ENCODE measurements around the gene TAAR6.
"Not testable (repeated sequence)": the region's sequence is repeated elsewhere in the genome, so short reads cannot be mapped to it uniquely, and the experiment has no call there.

TAAR6 gene, protein sequence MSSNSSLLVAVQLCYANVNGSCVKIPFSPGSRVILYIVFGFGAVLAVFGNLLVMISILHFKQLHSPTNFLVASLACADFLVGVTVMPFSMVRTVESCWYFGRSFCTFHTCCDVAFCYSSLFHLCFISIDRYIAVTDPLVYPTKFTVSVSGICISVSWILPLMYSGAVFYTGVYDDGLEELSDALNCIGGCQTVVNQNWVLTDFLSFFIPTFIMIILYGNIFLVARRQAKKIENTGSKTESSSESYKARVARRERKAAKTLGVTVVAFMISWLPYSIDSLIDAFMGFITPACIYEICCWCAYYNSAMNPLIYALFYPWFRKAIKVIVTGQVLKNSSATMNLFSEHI

DNA sequence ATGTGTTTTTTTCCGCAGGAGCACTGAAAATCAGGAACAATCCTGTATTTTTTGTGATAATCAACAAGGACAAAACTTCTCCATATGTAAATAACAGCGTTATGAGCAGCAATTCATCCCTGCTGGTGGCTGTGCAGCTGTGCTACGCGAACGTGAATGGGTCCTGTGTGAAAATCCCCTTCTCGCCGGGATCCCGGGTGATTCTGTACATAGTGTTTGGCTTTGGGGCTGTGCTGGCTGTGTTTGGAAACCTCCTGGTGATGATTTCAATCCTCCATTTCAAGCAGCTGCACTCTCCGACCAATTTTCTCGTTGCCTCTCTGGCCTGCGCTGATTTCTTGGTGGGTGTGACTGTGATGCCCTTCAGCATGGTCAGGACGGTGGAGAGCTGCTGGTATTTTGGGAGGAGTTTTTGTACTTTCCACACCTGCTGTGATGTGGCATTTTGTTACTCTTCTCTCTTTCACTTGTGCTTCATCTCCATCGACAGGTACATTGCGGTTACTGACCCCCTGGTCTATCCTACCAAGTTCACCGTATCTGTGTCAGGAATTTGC is at the start of gene TAAR6:
TSS of gene TAAR6 (plus strand) at position 102 of the 557 bp plus-strand sequence. CDS start at position 102, 0 bp downstream.
- intact Hi-C loops (cut with micrococcal nuclease) = no loop called here
- peaks cover 9% of the 10 kb centered on the region for H3K4me1 Mint-ChIP-seq (ENCODE audit: low read depth)
- no peaks in the 10 kb centered on the region for H3K36me3 Mint-ChIP-seq (ENCODE audit: low read depth)
- peaks cover 8% of the 10 kb centered on the region for H3K27me3 Mint-ChIP-seq
- no peak within 1 kb of the TSS for H3K27ac Mint-ChIP-seq
- H3K4me3 Mint-ChIP-seq = no peak within 1 kb of the TSS
- no peaks in the 10 kb centered on the region for H3K9me3 Mint-ChIP-seq

DNA sequence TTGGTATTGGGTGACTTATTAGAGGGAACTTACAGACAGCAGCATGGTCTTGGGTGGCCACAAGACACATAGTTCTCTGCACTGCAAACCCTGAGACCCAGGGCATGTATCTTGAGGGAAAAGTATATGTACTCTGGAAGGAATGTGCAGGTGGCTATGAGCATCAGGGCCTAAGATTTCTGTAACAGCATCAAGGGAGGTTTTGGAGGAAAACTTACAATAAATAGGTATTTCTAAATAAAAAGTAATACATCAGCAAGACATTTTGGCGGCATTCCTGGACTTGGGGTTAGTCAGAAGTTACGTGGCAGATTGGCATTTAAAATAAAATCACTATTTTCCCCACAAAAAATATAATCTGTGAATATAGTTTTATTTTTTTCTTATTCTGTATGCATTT is 49.2 kb upstream of the TAAR6 start:
- H3K27ac Mint-ChIP-seq = no peak overlapping the region
- H3K36me3 Mint-ChIP-seq (ENCODE audit: low read depth) = no peaks in the 10 kb centered on the region
- intact Hi-C loops (cut with micrococcal nuclease) = no loop called here
- peaks cover 4% of the 10 kb centered on the region for H3K27me3 Mint-ChIP-seq
- H3K4me3 Mint-ChIP-seq = no peak overlapping the region
- H3K4me1 Mint-ChIP-seq (ENCODE audit: low read depth) = no peaks in the 10 kb centered on the region
- H3K9me3 Mint-ChIP-seq = no peaks in the 10 kb centered on the region

DNA sequence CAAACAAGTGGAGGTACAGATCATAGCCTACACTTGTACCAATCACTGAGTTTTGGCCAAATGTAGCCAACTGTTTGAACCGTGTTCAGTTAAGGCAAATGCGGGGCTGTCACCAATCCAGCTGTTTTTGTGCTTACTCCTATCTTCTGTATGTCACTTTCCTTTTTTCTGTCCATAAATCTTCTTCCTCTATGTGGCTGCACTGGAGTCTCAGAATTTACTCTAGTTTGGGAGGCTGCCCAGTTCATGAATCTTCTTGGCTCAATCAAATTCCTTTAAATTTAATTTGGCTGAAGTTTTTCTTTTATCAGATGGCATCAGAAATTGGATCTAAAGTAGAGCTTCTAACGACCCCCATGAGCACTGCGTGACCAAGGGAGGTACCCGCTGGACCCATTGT is 45.5 kb upstream of the TAAR6 start:
- Mint-ChIP-seq H3K9me3 (no peaks in the 10 kb centered on the region), H3K4me3 (no peak overlapping the region), H3K4me1 (ENCODE audit: low read depth) (no peaks in the 10 kb centered on the region), H3K27me3 (peaks cover 8% of the 10 kb centered on the region), H3K27ac (no peak overlapping the region), H3K36me3 (ENCODE audit: low read depth) (no peaks in the 10 kb centered on the region)
- intact Hi-C loops (cut with micrococcal nuclease) = no loop called here

DNA sequence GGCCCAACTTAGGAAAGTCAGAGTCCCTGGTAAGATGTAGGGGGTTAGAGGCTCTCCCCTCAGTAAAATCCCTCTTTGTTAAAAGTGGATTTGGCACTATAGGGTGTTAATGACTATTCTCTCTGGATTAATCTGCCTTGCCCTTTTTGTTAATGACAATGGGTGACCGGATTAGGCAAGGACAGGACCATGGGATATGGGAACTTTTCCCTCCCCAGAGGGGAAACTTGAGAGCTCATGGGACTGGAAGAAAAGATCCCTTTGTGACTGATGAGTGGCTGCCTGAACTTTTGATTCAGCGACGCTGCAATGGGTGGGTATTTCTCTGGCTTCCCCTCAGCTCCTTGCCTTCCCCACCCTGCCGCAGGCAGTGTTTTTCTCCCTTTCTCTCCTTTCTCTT is 44.3 kb upstream of the TAAR6 start:
- H3K27ac Mint-ChIP-seq = no peak overlapping the region
- intact Hi-C loops (cut with micrococcal nuclease) = no loop called here
- no peaks in the 10 kb centered on the region for H3K9me3 Mint-ChIP-seq
- H3K4me3 Mint-ChIP-seq = no peak overlapping the region
- H3K4me1 Mint-ChIP-seq (ENCODE audit: low read depth) = peaks cover 4% of the 10 kb centered on the region
- H3K27me3 Mint-ChIP-seq = peaks cover 8% of the 10 kb centered on the region
- H3K36me3 Mint-ChIP-seq (ENCODE audit: low read depth) = no peaks in the 10 kb centered on the region

DNA sequence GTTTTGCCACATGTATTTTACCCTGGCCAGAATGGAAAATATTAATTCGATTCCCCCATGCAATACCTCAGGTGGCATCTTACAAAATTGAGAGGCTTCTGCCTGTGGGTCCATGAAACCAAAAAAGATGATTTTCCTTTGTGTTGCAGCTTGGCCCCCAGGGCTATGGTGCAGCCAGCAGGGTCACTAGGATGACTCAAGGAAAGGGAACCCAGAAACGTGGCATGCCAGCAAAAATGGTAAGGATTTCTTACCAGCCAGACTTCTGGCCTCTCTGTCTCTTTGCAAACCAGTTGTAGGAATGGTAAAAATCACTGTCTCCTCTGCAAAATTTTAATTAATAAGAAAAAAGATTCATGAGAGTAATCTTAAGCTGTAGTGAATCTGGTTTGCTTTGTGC is 43.7 kb upstream of the TAAR6 start:
- Mint-ChIP-seq H3K9me3 (no peaks in the 10 kb centered on the region), H3K36me3 (ENCODE audit: low read depth) (no peaks in the 10 kb centered on the region), H3K4me3 (no peak overlapping the region), H3K4me1 (ENCODE audit: low read depth) (peaks cover 4% of the 10 kb centered on the region), H3K27me3 (peaks cover 8% of the 10 kb centered on the region), H3K27ac (no peak overlapping the region)
- intact Hi-C loops (cut with micrococcal nuclease) = no loop called here

DNA sequence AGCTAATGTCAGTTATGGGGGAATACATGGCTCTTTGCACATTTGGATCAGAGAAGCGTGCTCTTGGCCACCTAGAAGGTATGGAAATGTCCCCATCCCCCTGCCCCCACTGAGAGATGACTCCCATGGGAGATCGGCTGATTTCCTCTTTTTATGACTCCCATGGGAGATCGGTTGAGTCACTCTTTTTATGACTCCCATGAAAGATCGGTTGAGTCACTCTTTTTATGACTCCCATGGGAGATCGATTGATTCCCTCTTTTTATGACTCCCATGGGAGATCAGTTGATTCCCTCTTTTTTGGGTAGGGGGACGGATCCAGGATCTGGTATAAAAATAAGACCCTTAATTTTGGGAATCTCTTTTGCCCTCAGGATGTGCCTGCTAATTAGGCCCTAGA is 42.3 kb upstream of the TAAR6 start:
- Mint-ChIP-seq H3K9me3 (no peaks in the 10 kb centered on the region), H3K27ac (no peak overlapping the region), H3K4me3 (no peak overlapping the region), H3K36me3 (ENCODE audit: low read depth) (no peaks in the 10 kb centered on the region), H3K4me1 (ENCODE audit: low read depth) (peaks cover 4% of the 10 kb centered on the region), H3K27me3 (peaks cover 8% of the 10 kb centered on the region)
- intact Hi-C loops (cut with micrococcal nuclease) = no loop called here

DNA sequence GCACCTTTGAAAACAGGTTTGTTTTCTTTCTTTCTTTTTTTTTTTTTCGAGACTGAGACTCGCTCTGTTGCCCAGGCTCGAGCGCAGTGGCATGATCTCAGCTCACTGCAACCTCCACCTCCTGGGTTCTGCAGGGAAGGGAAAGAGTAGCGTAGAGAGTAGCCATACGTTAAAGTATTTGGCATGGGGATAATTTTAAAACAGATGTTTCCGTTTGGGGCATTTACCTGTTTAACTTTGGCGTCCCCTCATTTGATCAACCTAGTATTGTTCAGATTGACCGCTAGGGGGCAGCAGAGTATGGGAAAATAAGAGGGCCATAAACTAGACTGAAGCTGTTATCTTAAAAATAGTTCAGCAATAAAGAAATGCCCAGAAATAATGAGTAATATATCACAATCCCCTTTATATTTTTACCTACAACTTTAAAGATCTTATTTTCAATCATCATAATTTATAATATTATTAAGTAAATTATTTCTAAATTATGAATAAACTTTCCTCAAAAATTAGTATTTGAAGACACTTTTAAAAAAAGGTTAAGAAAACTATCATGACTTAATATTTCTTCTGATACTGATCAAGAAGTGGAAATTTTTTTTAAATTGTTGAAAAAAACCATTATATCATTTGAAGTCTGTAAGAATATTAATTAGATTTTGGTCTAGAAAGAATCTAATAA is 39.7 kb upstream of the TAAR6 start:
- H3K27me3 Mint-ChIP-seq = peaks cover 5% of the 10 kb centered on the region
- H3K9me3 Mint-ChIP-seq = peaks cover 9% of the 10 kb centered on the region
- no peaks in the 10 kb centered on the region for H3K36me3 Mint-ChIP-seq (ENCODE audit: low read depth)
- H3K27ac Mint-ChIP-seq = no peak overlapping the region
- intact Hi-C loops (cut with micrococcal nuclease) = loop anchor here (2.0 to 5.0 kb wide), 2 partner anchors 137 to 238 kb away; no protein-coding TSS in a partner anchor
- H3K4me1 Mint-ChIP-seq (ENCODE audit: low read depth) = peaks cover 9% of the 10 kb centered on the region
- H3K4me3 Mint-ChIP-seq = peak overlapping the region; percentile 28

DNA sequence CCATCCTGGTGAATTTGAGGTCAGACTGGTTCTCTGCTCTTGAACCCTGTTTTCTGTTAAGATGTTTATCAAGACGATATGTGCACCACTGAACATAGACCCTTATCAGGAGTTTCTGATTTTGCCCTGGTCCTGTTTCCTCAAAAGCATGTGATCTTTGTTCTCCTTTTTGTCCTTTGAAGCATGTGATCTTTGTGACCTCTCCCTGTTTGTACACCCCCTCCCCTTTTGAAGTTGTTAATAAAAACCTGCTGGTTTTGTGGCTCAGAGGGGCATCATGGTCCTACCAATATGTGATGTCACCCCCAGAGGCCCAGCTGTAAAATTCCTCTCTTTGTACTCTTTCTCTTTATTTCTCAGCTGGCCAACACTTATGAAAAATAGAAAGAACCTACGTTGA is 35.6 kb upstream of the TAAR6 start:
- H3K4me1 Mint-ChIP-seq (ENCODE audit: low read depth); H3K27ac Mint-ChIP-seq; H3K36me3 Mint-ChIP-seq (ENCODE audit: low read depth); H3K9me3 Mint-ChIP-seq; H3K4me3 Mint-ChIP-seq: not testable (repeated sequence)
- intact Hi-C loops (cut with micrococcal nuclease) = loop anchor here (5.0 kb wide), 1 partner anchor 133 kb away; no protein-coding TSS in a partner anchor
- H3K27me3 Mint-ChIP-seq = peaks cover 15% of the 10 kb centered on the region

DNA sequence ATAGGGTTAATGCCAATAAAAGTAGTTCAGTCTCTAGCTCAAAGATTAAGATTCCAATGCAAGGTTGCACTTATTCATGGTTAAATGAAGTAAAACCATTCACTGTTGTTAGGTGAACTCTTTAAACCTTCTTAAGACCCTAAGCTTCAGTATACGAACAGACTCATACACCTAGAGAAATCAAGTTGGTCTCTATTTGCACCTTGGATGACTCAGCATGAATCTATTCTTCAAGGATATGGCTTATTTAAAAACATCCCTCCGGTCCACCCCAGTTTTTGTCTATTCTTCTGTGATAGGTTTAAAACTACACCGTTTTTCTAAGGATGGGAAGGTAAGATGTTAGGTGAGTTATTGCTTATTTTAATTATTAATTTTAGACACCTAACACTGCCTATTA is 33.0 kb upstream of the TAAR6 start:
- peaks cover 9% of the 10 kb centered on the region for H3K9me3 Mint-ChIP-seq
- no peak overlapping the region for H3K27ac Mint-ChIP-seq
- intact Hi-C loops (cut with micrococcal nuclease) = no loop called here
- peaks cover 6% of the 10 kb centered on the region for H3K4me1 Mint-ChIP-seq (ENCODE audit: low read depth)
- H3K36me3 Mint-ChIP-seq (ENCODE audit: low read depth) = no peaks in the 10 kb centered on the region
- H3K4me3 Mint-ChIP-seq = no peak overlapping the region
- H3K27me3 Mint-ChIP-seq = peaks cover 24% of the 10 kb centered on the region

DNA sequence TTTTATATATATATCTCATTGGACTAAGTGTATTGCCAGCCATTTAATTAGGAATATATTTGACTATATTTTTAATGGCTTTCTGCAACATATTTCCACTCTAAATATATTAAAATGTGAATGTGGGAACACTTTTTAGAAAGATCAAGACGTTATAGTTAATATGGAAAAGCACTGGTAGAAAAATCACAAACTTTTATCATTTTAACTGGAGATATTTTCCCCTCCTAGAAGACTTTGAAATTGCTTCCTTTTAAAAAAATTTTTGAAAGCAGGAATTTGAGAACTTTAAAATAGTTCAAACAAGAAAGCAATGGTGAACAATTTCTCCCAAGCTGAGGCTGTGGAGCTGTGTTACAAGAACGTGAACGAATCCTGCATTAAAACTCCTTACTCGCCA is 32.1 kb upstream of the TAAR6 start, which contains the start of gene TAAR9:
TSS of gene TAAR9 (plus strand) at position 301 of the 400 bp plus-strand sequence. CDS start at position 314, 13 bp downstream.
- intact Hi-C loops (cut with micrococcal nuclease) = no loop called here
- Mint-ChIP-seq H3K27me3 (peaks cover 24% of the 10 kb centered on the region), H3K36me3 (ENCODE audit: low read depth) (no peaks in the 10 kb centered on the region), H3K9me3 (peaks cover 9% of the 10 kb centered on the region), H3K4me3 (no peak within 1 kb of the TSS), H3K4me1 (ENCODE audit: low read depth) (peaks cover 6% of the 10 kb centered on the region), H3K27ac (no peak within 1 kb of the TSS)

DNA sequence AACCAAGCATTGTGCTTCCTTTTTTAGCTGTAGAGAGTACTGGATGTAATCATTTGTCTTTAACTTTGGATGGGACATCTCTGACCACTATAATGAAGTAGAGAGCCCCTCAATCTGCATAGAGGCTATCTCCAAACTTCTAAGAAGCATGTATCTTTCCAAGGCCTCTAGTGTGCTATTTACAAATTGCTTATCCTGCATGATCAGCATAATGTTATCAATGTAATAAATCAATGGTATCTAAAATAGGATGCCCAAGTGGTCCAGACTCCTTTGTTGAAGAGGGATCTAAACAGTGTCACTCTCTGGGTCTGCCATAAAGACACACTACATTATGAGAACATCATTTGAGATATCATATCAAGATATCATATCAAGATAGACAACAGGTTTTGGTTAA is 25.3 kb upstream of the TAAR6 start:
- Mint-ChIP-seq H3K27me3 (peaks cover 11% of the 10 kb centered on the region), H3K9me3 (no peaks in the 10 kb centered on the region), H3K4me1 (ENCODE audit: low read depth) (peaks cover 5% of the 10 kb centered on the region), H3K36me3 (ENCODE audit: low read depth) (no peaks in the 10 kb centered on the region), H3K27ac (no peak overlapping the region), H3K4me3 (no peak overlapping the region)
- intact Hi-C loops (cut with micrococcal nuclease) = no loop called here

DNA sequence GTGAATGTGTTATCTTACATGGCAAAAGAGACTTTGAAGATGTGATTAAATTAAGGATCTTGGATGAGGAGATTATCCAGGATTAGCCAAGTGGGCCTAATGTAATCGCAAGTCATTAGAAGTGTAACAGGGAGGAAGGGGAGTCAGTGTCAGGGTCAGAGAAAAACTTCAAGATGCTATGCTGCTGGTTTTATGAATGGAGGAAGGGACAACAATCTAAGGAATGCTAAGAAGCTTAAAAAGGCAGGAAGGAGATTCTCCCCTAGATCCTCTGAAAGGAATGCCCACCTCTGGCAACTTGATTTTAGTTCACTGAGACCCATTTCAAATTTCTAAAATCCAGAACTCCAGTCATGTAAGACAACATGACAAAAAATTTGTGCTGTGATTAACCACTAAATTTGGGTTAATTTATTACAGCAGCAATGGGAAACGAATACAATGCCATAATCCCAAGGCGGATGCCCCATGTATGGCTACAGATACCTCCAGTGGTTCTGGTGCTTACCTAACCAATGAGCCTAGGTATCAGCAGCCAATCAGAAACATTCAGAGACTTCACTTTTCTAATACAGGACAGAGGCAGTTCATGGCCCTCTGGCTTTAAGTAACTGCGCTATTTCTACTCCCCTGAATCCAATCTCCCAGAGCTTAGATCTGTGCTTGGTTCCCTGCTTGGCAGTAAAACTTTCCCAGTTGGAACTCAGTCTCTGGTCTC is 21.2 kb upstream of the TAAR6 start:
- H3K27me3 Mint-ChIP-seq = peaks cover 3% of the 10 kb centered on the region
- H3K4me1 Mint-ChIP-seq (ENCODE audit: low read depth) = peaks cover 5% of the 10 kb centered on the region
- H3K27ac Mint-ChIP-seq = no peak overlapping the region
- no peaks in the 10 kb centered on the region for H3K9me3 Mint-ChIP-seq
- intact Hi-C loops (cut with micrococcal nuclease) = no loop called here
- H3K4me3 Mint-ChIP-seq = no peak overlapping the region
- H3K36me3 Mint-ChIP-seq (ENCODE audit: low read depth) = no peaks in the 10 kb centered on the region

DNA sequence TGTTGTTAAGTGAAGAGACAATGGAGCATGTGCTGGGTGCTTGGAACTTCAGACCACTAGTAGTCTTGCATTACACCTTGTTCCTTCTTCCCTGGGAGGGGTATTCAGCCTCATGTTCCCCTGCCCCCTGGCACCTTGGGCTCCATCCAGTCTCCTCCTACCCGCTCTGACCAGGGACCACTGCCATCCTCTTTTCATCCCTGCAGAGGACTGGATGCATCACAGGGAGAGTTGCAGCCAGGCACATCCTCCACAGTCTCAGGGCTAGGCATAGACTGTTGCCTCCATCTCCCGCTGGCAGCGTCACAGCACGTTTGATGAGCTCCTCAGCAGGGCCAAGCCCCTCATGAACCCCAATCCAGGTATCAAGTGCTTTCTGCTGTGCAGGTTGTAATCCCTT is 18.9 kb upstream of the TAAR6 start:
- Mint-ChIP-seq H3K9me3 (no peaks in the 10 kb centered on the region), H3K27ac (no peak overlapping the region), H3K36me3 (ENCODE audit: low read depth) (no peaks in the 10 kb centered on the region), H3K4me3 (no peak overlapping the region), H3K27me3 (peaks cover 3% of the 10 kb centered on the region), H3K4me1 (ENCODE audit: low read depth) (peaks cover 5% of the 10 kb centered on the region)
- intact Hi-C loops (cut with micrococcal nuclease) = no loop called here

DNA sequence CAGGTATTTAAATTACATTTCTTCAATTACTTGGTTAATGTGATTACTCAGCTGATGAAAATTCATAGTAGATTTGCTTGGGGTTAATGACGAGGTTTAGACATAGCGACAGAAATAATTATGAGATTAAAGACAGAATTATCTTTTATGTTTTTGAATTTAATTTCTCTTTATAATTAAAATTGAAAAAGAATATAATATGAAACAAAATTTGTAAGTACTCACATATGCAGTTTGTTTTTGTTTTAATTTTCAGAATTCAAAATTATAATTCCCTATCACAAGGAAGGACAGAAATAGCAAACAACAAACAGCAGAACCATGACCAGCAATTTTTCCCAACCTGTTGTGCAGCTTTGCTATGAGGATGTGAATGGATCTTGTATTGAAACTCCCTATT is 17.8 kb upstream of the TAAR6 start, which contains the start of gene TAAR8:
TSS of gene TAAR8 (plus strand) at position 301 of the 400 bp plus-strand sequence. CDS start at position 322, 21 bp downstream.
- H3K4me1 Mint-ChIP-seq (ENCODE audit: low read depth) = peaks cover 5% of the 10 kb centered on the region
- H3K9me3 Mint-ChIP-seq = no peaks in the 10 kb centered on the region
- H3K27me3 Mint-ChIP-seq = peaks cover 3% of the 10 kb centered on the region
- H3K4me3 Mint-ChIP-seq = no peak within 1 kb of the TSS
- intact Hi-C loops (cut with micrococcal nuclease) = no loop called here
- no peak within 1 kb of the TSS for H3K27ac Mint-ChIP-seq
- no peaks in the 10 kb centered on the region for H3K36me3 Mint-ChIP-seq (ENCODE audit: low read depth)

Data from dendritic cell treated with granulocyte-macrophage colony-stimulating factor and Interleukin-4, amounts not matched to agents 40 ng/mL and 50 ng/mL, for 4 days (primary cell).